Prostate gland (tissue), 2 donors: Measurements from ENCODE around the gene CSNK2B. TPM values are rescaled to one million over a fixed set of nuclear protein-coding genes. Genes with fewer than 3 reads are reported as not detected.

ENCODE experiments used
- DNase-seq: peaks from one replicate; pipeline ENCODE4 v3.0.0-alpha.2; 2019; ENCODE audit warnings: low spot score
- H3K27ac ChIP-seq, 2 donors: fragments of 200-600 bp; sonication (generic); 2 replicates each; pipeline ENCODE4 v1.5.1; 2017 to 2019
- H3K27me3 ChIP-seq: fragments of 200-600 bp; sonication (generic); replicated peaks from 2 replicates; pipeline ENCODE4 v1.5.1; 2019; ENCODE audit not compliant: insufficient read depth
- H3K36me3 ChIP-seq, 2 donors: fragments of 200-600 bp; sonication (generic); 1 replicate in 1 of 2; 2 replicates in 1 of 2; pipeline versions ENCODE4 v1.5.1 to v1.8.1; 2017 to 2019
- H3K4me1 ChIP-seq: fragments of 200-600 bp; sonication (generic); replicated peaks from 2 replicates; pipeline ENCODE4 v1.5.1; 2019
- H3K4me3 ChIP-seq, 2 donors: fragments of 200-600 bp; sonication (generic); 2 replicates each; pipeline ENCODE4 v1.5.1; 2017 to 2019
- H3K9me3 ChIP-seq: fragments of 200-600 bp; sonication (generic); 2 replicates; pipeline ENCODE4 v1.5.1; 2017
- CTCF ChIP-seq, 4 experiments: fragments of 200-600 bp in 2 of 4; fragments of 450-650 bp in 2 of 4; sonication (generic) in 2 of 4; IDR thresholded peaks; 1 replicate in 3 of 4; 2 replicates in 1 of 4; pipeline ENCODE4 v1.5.1; 2016 to 2019; ENCODE audit warnings: antibody characterized with exemption in 4 of 4, mild to moderate bottlenecking in 2 of 4, moderate library complexity in 2 of 4
- POLR2A ChIP-seq: fragments of 450-650 bp; IDR thresholded peaks from one replicate; pipeline ENCODE4 v1.6.1; 2016; ENCODE audit warnings: antibody characterized with exemption, mild to moderate bottlenecking
- POLR2AphosphoS5 ChIP-seq: sonication (generic); formaldehyde crosslinking; IDR thresholded peaks from one replicate; pipeline ENCODE4 v1.6.1; 2017; ENCODE audit warnings: antibody characterized with exemption
- WGBS: methylation state at CpG from one replicate; pipeline ENCODE4 v1.1.5; 2018; 5-methylcytosine and 5-hydroxymethylcytosine counted together
- intact Hi-C: fragments of 100-400 bp; cut with DNase I; formaldehyde crosslinking; loops from one replicate; pipeline ENCODE4 v1.14.2; 2022
- total RNA-seq, 2 donors: library from RNA; depleted of rRNA; stranded (reverse); fragments of >200 nt; gene quantifications; one replicate each; pipeline ENCODE4 v1.1.0, GENCODE V29; 2016

The CSNK2B gene
- total RNA-seq, 2 donors from 2014 or later, result 214 to 285 TPM

GRCh38 chr6:31701666-31702404 lies 36.0 kb downstream of the CSNK2B start:
- Histone ChIP-seq H3K4me1 (peaks cover 3% of the 10 kb centered on the region), H3K27me3 (no peaks in the 10 kb centered on the region), H3K36me3 (no peaks in the 10 kb centered on the region), H3K4me3 (peak overlapping the region; percentile 70 to 72), H3K27ac (peak overlapping the region; percentile 97 to 98), H3K9me3 (no peaks in the 10 kb centered on the region)
- no peak for TF ChIP-seq CTCF (IDR thresholded peaks at IDR 0.05)
- TF ChIP-seq POLR2AphosphoS5, result peak; percentile 5
- 24% methylated on average over 7 of the region's 7 CpGs for WGBS
- DNase-seq, result no peak
- intact Hi-C loops, result loop anchor here (2.0 kb wide), 1 partner anchor 27 kb away; the partner anchor contains the start of gene DDAH2

DNA sequence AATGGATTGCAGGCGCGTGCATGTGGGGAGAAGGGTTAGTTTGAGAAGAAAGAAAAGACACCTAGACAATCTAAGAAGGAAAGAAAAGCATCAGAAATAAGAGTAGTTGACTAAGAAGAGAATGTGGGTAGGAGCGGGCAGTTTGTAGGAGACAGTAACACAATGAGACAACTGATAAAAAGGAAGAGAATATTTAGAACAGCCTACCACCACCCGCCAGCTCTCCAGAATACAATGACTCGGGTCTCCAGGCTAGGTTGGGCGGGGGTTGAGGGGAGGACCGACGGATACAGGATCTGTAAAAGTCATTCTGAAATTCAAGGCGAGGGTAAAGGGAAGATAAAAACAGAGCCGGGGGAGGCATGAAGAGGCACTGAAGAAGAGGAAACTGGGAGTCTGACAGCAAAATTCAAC lies 36.5 kb downstream of the CSNK2B start:
- DNase-seq, result no peak
- Histone ChIP-seq H3K4me3 (peak overlapping the region; percentile 70 to 72), H3K27ac (peak overlapping the region; percentile 97 to 98), H3K27me3 (no peaks in the 10 kb centered on the region), H3K36me3 (no peaks in the 10 kb centered on the region), H3K9me3 (no peaks in the 10 kb centered on the region), H3K4me1 (peaks cover 3% of the 10 kb centered on the region)
- TF ChIP-seq CTCF (IDR thresholded peaks at IDR 0.05), result no peak
- no peak for TF ChIP-seq POLR2A
- WGBS, result under 1% methylated on average over 10 of the region's 10 CpGs
- intact Hi-C loops, result loop anchor here (2.0 kb wide), 1 partner anchor 26 kb away; the partner anchor contains the start of gene DDAH2

- Histone ChIP-seq H3K27ac (peak within 1 kb of the TSS; percentile 97 to 98), H3K36me3 (no peaks in the 10 kb centered on the region), H3K27me3 (no peaks in the 10 kb centered on the region), H3K9me3 (no peaks in the 10 kb centered on the region), H3K4me1 (peaks cover 3% of the 10 kb centered on the region), H3K4me3 (peak within 1 kb of the TSS; percentile 70 to 72)
- peak; percentile 99 for DNase-seq
- peak; percentile 100 for TF ChIP-seq POLR2AphosphoS5
- peak in 2 of 4 experiments; percentile 40 to 67 for TF ChIP-seq CTCF (IDR thresholded peaks at IDR 0.05)
- TF ChIP-seq POLR2A, result peak; percentile 99
- intact Hi-C loops, result loop anchor here (2.0 kb wide), 1 partner anchor 26 kb away; the partner anchor contains the start of gene DDAH2
- under 1% methylated on average over 54 of the region's 54 CpGs for WGBS
Observed at GRCh38 chr6:31702819-31703716, 37.2 kb downstream of the CSNK2B start, which contains the start of gene ABHD16A. Gene ABHD16A, minus strand, starts transcription at chr6:31703324. Its CDS starts 43 bp downstream, at chr6:31703281.

DNA sequence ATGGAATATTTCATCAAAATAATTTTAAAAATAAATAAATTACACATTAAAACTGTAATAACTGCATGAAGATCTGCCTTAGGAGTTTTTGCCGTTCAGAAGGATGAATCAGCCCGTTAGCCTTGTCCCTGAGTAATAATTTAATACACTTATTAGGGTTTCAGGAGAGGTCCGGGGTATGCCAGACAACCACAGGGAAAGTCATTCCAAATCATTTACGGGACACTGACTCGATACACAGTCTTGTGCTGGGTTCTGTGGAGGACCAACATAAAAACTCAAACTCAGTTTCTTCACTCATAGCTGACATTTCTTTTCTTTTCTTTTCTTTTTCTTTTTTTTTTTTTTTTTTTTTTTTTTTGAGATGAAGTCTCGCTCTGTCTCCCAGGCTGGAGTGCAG lies 40.1 kb downstream of the CSNK2B start:
- Histone ChIP-seq H3K9me3 (no peaks in the 10 kb centered on the region), H3K4me3 (no peak overlapping the region), H3K27me3 (no peaks in the 10 kb centered on the region), H3K4me1 (peaks cover 3% of the 10 kb centered on the region), H3K36me3 (no peaks in the 10 kb centered on the region), H3K27ac (no peak overlapping the region)
- no peak for DNase-seq
- intact Hi-C loops, result no loop called here
- 86% methylated on average over 6 of the region's 6 CpGs for WGBS
- TF ChIP-seq POLR2AphosphoS5, result no peak
- TF ChIP-seq CTCF (IDR thresholded peaks at IDR 0.05), result no peak
- TF ChIP-seq POLR2A, result no peak
